Activated T-helper 1 cell treated with anti-CD3 and anti-CD28 coated beads, Interleukin-12 subunit alpha, Interleukin-12 subunit beta, Interleukin-2, Interleukin-4 antibody, amounts not matched to agents 30 ng/mL and 10 ng/mL and 1 ng/mL, durations not matched to agents 14 hours and 24 hours and 36 hours (primary cell): Measurements from ENCODE around the gene MYO1C. TPM values are rescaled to one million over a fixed set of nuclear protein-coding genes. Genes with fewer than 3 reads are reported as not detected.

ENCODE experiments used
- DNase-seq: peaks from one replicate; pipeline ENCODE4 v3.0.0; 2021; ENCODE audit warnings: low spot score
- H3K27ac Mint-ChIP-seq: one replicate; pipeline ENCODE4 v1.8.0; 2021; ENCODE audit warnings: mild to moderate bottlenecking, mixed read lengths
- H3K27me3 Mint-ChIP-seq: one replicate; pipeline ENCODE4 v1.8.0; 2022; ENCODE audit warnings: mild to moderate bottlenecking, moderate library complexity, mixed read lengths; ENCODE audit not compliant: insufficient read depth
- H3K36me3 Mint-ChIP-seq: one replicate; pipeline ENCODE4 v1.8.0; 2021; ENCODE audit warnings: low read depth, mixed read lengths
- H3K4me1 Mint-ChIP-seq: one replicate; pipeline ENCODE4 v1.8.0; 2021; ENCODE audit warnings: low read depth, mixed read lengths
- H3K4me3 Mint-ChIP-seq: one replicate; pipeline ENCODE4 v1.8.0; 2021; ENCODE audit warnings: mild to moderate bottlenecking, moderate library complexity, mixed read lengths
- H3K9me3 Mint-ChIP-seq: one replicate; pipeline ENCODE4 v1.8.0; 2021; ENCODE audit warnings: mixed read lengths
- intact Hi-C: fragments of 100-400 bp; cut with micrococcal nuclease; formaldehyde crosslinking; loops from one replicate; pipeline ENCODE4 v1.15.1; 2024
- total RNA-seq: library from RNA; stranded (reverse); gene quantifications from 2 replicates; pipeline ENCODE4 v1.2.3, GENCODE V29; 2022

Gene MYO1C
- total RNA-seq, 1 donor from 2014 or later = 31.1 TPM

DNA sequence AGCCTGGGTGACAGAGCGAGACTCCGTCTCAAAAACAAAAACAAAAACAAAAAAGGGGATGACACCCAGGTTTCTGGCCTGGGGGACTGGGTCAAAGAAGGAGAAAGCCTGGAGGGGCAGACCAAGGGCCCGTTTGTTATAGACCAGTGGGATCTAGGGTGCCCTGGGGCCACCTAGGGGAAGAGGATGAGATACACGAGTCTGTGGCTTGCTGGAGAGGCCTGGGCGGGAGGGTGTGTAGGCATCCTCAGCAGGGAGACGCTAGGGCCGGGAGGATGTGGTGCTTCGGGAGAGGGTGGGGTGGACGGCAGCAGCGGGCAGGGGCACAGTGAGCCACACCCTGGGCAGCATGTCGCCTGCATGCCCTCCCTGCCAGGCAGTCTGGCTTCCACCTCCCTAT is 19.3 kb downstream of the MYO1C start:
- Mint-ChIP-seq H3K36me3 (peaks cover 24% of the 10 kb centered on the region), H3K4me1 (peaks cover 12% of the 10 kb centered on the region), H3K9me3 (peaks cover 10% of the 10 kb centered on the region), H3K4me3 (no peak overlapping the region), H3K27ac (no peak overlapping the region), H3K27me3 (no peaks in the 10 kb centered on the region)
- no peak for DNase-seq
- intact Hi-C loops = loop anchor here (1.0 kb wide), 1 partner anchor 10 kb away; no protein-coding TSS in a partner anchor

DNA sequence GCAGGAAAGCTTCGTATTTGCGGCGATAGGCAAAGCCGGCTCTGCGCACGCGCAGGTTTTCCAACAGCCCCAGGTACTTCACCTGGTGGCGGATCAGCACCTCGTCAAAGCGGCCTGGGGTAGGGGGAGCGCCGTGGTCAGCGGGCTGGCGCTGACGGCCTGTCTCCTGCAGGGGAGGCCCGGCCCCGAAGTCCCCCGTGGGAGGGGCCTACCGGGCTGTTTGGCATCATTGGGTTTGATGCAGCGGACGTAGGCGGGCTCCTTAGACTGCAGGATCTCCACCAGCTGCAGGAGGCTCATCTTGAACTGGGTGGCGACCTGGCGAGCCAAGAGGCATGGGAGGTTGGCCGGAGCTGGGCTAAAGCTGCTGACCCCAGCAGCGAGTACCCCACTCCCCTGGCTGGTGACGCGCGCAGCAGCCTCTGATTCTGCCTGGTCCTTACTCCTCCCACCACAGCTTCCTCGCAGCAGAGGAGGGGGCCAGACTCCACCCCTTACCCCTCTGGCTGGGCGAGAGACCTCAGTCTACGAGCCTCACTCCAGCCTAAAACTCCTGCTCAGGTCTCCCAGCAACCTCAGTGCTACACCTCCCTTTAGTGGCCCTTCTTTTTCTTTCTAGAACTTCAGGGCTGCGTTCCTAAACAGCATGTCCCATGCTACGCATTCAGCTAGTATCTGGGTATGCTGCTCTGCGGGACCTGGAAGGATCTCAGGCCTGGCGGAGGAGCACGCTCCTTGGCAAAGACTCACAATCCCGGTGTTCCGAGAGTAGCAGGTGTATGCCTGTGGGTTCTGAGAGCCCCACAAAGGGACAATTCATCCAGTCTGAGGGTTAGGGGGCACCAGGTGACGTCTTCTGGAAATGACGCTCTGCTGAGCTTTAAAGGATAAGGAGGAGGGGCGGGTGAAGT is 20.3 kb downstream of the MYO1C start:
- Mint-ChIP-seq H3K27me3 (no peaks in the 10 kb centered on the region), H3K27ac (no peak overlapping the region), H3K9me3 (peaks cover 10% of the 10 kb centered on the region), H3K4me3 (no peak overlapping the region), H3K4me1 (peaks cover 12% of the 10 kb centered on the region), H3K36me3 (peaks cover 25% of the 10 kb centered on the region)
- intact Hi-C loops = no loop called here
- DNase-seq = no peak

DNA sequence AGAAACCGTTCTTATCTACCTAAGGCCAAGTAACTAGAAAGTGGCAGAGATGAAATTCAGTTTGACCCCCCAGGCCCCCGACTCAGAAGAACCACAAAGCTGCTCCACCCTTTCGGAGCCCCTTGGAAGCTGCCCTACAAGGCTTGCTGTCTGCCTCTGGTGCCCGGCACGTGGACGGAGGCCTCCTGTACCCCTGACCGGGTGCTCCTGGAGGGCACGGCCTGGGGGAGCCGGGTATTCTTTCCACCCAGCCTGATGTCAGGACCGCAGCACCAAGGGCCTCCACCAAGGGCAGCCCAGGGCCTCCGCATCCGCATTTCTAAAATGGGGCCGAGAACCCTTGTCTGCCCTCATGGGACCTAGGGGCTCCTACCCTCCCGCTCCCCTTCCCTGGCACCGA is 21.0 kb downstream of the MYO1C start:
- H3K36me3 Mint-ChIP-seq = peaks cover 25% of the 10 kb centered on the region
- intact Hi-C loops = no loop called here
- DNase-seq = no peak
- H3K27me3 Mint-ChIP-seq = no peaks in the 10 kb centered on the region
- no peak overlapping the region for H3K27ac Mint-ChIP-seq
- peaks cover 12% of the 10 kb centered on the region for H3K4me1 Mint-ChIP-seq
- H3K4me3 Mint-ChIP-seq = no peak overlapping the region
- peaks cover 10% of the 10 kb centered on the region for H3K9me3 Mint-ChIP-seq

DNA sequence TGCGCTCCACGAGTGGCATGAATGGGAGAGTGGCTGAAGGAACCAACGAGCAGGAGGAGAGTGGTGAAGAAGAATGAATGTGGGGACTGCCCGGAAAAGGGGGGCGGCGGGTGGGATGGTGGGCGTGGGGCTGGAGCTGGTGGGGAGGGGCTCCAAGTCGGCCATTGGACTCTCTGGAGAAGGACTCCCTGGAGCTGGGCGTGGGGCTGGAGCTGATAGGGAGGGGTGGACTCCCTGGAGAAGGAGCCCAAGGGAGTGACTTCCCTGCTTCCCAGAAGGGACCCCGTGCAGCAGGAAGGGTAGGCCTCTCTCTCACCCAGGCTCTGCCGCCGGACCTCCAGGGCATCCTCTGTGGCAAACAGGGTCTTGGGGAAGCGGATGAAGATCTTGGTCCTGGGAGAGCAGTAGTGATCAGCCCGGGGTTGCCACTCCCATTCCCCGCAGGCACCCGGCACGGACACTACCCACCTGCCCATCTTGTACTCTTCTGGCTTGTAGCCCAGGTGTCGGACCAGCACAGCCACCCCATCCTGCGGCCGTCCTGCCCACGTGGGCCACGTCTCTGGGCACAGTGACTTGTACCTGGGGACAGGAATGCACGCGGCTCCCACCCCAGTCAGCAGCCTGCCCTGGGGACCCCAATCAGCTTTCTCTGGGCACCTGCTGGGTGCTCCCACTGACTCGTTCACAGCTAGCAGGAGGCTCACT is 21.6 kb downstream of the MYO1C start:
- Mint-ChIP-seq H3K4me1 (peaks cover 12% of the 10 kb centered on the region), H3K9me3 (peaks cover 10% of the 10 kb centered on the region), H3K4me3 (no peak overlapping the region), H3K27me3 (no peaks in the 10 kb centered on the region), H3K27ac (no peak overlapping the region), H3K36me3 (peaks cover 25% of the 10 kb centered on the region)
- intact Hi-C loops = no loop called here
- no peak for DNase-seq

DNA sequence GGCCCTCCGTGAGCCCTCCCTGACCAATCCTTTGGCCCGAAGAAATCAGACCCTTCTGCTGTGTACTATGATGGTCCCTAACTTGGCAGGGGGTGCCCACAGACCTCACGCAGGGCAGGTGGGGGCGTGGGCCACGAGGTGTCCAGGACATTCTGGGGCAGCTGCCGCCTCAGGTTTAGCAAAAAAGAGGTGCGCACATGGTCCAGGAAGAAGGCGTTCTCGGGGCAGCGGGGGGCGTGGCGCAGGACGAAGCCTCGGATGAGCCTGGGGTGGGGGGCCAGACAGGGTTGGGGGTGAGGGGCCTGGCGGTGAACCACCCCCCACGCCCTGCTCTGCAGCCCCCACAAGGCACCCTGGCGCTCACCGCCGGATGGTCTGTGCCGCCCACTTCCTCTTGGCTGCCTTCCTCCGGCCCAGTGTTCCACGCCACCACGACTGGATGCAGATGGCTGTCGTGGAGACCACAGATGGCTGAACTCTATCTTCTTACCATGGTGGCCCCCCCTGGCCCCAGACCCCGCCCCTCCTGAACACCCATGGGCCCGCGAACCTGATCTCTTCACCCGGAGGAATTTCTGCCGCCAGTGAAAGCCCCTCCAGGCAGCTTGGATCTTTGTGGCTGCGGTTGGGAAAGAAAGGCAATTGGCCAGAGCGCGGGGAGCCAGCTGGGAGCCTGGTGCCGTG is 22.3 kb downstream of the MYO1C start:
- no peak for DNase-seq
- H3K27ac Mint-ChIP-seq = no peak overlapping the region
- H3K9me3 Mint-ChIP-seq = peaks cover 10% of the 10 kb centered on the region
- H3K27me3 Mint-ChIP-seq = no peaks in the 10 kb centered on the region
- H3K4me3 Mint-ChIP-seq = no peak overlapping the region
- peaks cover 12% of the 10 kb centered on the region for H3K4me1 Mint-ChIP-seq
- intact Hi-C loops = no loop called here
- peaks cover 26% of the 10 kb centered on the region for H3K36me3 Mint-ChIP-seq

DNA sequence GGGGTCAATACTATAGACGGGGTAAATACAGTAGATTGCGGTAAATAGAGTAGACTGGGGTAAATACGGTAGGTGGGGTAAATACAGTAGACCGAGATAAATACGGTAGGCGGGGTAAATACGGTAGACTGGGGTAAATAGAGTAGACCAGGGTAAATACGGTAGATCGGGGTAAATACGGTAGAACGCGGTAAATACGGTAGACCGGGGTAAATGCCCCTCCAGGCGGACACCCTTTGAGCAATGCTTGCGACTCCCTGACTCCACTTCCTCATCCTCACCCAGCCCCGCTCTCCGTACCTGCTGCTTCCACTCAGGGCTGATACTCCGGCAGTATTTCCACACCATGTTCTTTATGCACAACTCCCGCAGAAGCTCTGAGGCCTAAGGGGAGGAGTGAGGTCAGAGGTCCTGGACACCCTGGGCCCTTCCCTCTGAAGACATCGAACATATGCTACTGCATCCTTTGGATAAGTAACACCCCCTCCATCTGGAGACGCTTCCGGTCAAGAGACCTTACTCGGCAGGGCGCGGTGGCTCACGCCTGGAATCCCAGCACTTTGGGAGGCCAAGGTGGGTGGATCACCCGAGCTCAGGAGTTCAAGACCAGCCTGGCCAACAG is 23.1 kb downstream of the MYO1C start:
- Mint-ChIP-seq H3K4me1 (peaks cover 12% of the 10 kb centered on the region), H3K27me3 (peaks cover 6% of the 10 kb centered on the region), H3K27ac (no peak overlapping the region), H3K9me3 (peaks cover 10% of the 10 kb centered on the region), H3K4me3 (no peak overlapping the region), H3K36me3 (peaks cover 26% of the 10 kb centered on the region)
- no peak for DNase-seq
- intact Hi-C loops = no loop called here

DNA sequence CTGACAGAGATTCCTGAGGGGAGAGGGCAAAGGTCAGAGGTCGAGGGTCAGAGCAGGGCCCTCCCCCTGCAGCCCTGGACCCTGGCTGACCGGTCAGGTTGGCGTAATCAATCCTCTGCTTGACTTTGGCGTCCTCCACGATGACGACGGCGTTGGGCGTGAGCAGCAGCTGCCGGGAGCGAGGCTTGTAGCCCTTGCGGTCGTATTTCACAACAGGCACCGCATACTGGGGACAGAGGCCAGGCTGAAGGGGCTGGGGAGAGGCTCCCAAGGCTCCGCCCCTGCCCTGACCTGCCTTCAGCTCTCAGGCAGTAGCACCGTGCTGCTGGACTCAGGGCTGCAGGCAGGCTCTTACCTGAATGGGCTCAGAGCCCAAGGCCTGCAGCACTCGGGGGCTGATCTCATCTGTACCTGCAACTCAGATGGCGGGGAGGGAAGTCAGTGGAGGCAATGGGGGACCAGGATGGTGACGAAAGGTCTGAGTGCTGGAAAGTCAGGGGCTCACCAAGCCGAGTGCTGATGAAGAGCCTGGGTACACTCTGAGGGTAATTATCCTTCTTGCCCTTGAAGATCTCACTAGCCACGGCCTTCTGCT is 24.5 kb downstream of the MYO1C start:
- Mint-ChIP-seq H3K27me3 (peaks cover 8% of the 10 kb centered on the region), H3K9me3 (peaks cover 10% of the 10 kb centered on the region), H3K27ac (no peak overlapping the region), H3K36me3 (peaks cover 28% of the 10 kb centered on the region), H3K4me1 (peaks cover 7% of the 10 kb centered on the region), H3K4me3 (no peak overlapping the region)
- no peak for DNase-seq
- intact Hi-C loops = no loop called here

DNA sequence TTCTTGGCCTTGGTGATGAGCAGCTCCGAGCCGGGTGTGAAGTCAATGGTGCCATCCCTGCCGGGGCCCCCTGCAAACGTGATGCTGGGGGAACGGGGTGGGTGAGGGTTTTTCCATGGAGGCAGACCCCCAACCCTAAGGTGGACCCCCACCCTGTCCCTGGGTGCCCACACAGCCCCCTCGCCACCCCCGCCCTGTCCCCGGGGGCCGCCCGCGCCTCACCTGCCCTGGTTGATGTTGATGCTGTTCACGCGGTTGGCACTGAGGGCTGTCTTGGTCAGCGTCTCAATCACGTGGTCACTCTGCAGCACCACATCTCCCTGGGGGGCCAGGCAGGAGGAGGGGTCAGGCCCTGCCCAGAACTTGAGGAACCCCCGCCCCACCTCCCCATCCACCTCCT is 25.2 kb downstream of the MYO1C start:
- Mint-ChIP-seq H3K36me3 (peaks cover 28% of the 10 kb centered on the region), H3K4me1 (peaks cover 14% of the 10 kb centered on the region)

DNA sequence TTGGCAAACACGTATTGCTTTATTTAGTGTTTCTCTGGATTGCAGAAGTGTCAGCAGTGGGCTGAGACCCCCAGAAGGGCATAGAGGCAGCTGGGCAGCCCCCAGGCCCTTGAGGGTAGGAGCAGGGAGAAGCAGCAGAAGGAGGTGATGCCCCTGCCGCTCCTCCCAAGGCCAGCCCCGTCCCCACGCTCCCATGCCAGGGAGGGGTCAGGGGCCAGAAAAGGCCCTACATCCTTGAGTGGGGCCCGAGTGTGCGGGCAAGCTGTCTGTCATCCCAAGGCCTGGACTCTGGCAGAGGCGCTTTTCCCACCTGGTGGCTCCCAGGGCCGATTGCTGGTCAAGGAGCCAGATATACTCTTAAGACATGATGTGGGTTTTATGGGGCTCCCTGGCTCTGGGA is 28.3 kb downstream of the MYO1C start:
- no peak for DNase-seq
- H3K4me1 Mint-ChIP-seq = peaks cover 17% of the 10 kb centered on the region
- peaks cover 7% of the 10 kb centered on the region for H3K9me3 Mint-ChIP-seq
- no peak overlapping the region for H3K4me3 Mint-ChIP-seq
- intact Hi-C loops = no loop called here
- H3K27ac Mint-ChIP-seq = no peak overlapping the region
- peaks cover 24% of the 10 kb centered on the region for H3K36me3 Mint-ChIP-seq
- H3K27me3 Mint-ChIP-seq = peaks cover 26% of the 10 kb centered on the region

More for the DNA sequence above, 25.2 kb downstream of the MYO1C start:
- intact Hi-C loops = no loop called here
- no peak for DNase-seq
- Mint-ChIP-seq H3K9me3 (peaks cover 10% of the 10 kb centered on the region), H3K27ac (no peak overlapping the region), H3K27me3 (peaks cover 12% of the 10 kb centered on the region), H3K4me3 (no peak overlapping the region)

DNA sequence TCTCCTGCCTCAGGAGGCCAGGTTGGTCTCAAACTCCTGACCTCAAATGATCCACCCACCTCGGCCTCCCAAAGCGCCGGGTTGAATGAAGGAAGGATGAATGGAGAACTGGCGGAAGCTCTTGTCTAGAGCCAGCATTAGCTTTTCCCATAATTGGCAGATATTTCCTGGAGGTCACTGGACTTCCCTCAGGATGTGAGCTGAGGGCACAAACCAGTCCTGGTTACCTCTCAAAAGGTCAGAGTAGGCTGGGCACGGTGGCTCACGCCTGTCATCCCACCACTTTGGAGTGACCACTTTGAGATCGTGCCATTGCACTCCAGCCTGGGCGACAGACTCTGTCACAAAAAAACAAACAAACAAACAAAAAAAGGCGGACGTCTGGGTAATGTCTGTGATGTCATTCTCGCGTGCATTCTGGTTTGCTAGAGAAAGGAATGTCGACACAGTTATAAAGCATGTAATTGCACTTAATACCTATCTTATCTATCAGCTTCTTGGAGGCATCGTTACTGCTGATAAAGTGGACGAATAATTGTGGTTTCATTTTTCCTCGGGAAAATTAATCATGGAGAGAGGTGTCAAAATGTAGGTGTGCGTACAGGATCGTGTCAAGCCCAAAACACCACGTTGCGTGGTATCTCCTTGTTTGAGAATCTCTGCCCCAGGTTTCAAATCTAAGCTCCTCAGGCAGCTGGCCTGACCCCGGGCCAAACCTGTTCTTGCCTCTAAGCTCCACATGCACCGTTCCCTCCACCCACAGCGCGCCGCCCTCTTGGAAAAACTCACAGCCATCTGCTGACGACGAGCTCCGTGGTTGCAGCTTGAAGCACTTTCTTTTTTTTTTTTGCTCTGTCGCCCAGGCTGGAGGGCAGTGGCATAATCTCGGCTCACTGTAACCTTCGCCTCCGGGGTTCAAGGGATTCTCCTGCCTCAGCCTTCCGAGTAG is 30.0 kb downstream of the MYO1C start:
- DNase-seq = no peak
- Mint-ChIP-seq H3K36me3 (peaks cover 10% of the 10 kb centered on the region), H3K27ac (peak overlapping the region; percentile 93), H3K4me1 (peaks cover 17% of the 10 kb centered on the region), H3K9me3 (no peaks in the 10 kb centered on the region), H3K4me3 (peak overlapping the region; percentile 38), H3K27me3 (peaks cover 26% of the 10 kb centered on the region)
- intact Hi-C loops = loop anchor here (1.0 kb wide), 1 partner anchor 11 kb away; no protein-coding TSS in a partner anchor

DNA sequence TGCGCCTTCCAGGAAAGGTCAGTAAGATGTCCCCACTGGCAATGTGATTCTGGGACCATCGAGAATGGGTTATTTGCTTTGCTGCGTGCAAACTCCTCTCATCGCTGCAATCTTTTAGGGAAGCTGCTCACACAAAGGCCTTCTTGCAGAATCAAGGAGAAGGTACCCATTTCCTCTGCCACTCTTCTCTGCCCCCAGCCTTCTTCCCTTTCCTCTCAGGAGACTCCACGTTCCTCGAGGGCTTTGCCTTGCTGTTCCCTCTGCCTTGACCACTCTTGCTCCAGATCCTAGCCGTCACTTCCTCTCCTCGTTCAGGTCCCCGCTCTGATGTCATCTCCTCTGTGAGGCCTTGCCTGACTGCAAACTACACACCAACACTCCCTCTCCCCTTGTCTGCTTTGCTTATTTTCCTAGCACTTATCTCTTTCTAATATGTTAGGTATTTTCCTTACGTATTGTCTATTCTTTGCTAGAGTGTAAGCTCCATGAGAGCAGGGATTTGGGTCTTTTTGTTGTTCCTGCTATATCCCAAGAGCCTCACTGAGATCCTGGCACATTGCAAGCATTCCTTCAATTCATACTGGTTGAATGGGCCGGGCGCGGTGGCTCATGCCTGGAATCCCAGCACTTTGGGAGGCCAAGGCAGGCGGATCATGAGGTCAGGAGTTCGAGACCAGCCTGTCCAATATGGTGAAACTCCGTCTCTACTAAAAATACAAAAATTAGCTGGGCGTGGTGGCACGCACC is 31.1 kb downstream of the MYO1C start:
- peaks cover 29% of the 10 kb centered on the region for H3K27me3 Mint-ChIP-seq
- DNase-seq = no peak
- intact Hi-C loops = no loop called here
- no peaks in the 10 kb centered on the region for H3K9me3 Mint-ChIP-seq
- H3K4me3 Mint-ChIP-seq = no peak overlapping the region
- peaks cover 10% of the 10 kb centered on the region for H3K36me3 Mint-ChIP-seq
- no peak overlapping the region for H3K27ac Mint-ChIP-seq
- H3K4me1 Mint-ChIP-seq = peaks cover 21% of the 10 kb centered on the region
